K562 (cell line): Measurements from ENCODE around the gene SYNJ2. TPM values are rescaled to one million over a fixed set of nuclear protein-coding genes. Genes with fewer than 3 reads are reported as not detected.
A peak's percentile ranks its signal among the peaks of the same experiment; 100 is the strongest.

Experiments used
- ARNT ChIP-seq, 2 experiments: fragments of 450-650 bp; IDR thresholded peaks; 2 replicates each; pipeline ENCODE4 v1.6.1; 2016; ENCODE audit warnings: mild to moderate bottlenecking in 1 of 2
- BACH1 ChIP-seq: fragments of 200-800 bp; sonication (Bioruptor generic); IDR thresholded peaks from 2 replicates; pipeline ENCODE4 v1.6.1; 2016; ENCODE audit warnings: missing genetic modification characterization, missing compliant biosample characterization
- E2F3 ChIP-seq: fragments of 250-450 bp; sonication (Bioruptor Pico); IDR thresholded peaks from 2 replicates; pipeline ENCODE4 v1.4.0; 2020; ENCODE audit warnings: mild to moderate bottlenecking
- FOXJ2 ChIP-seq: fragments of 200-800 bp; sonication (Bioruptor generic); IDR thresholded peaks from 2 replicates; pipeline ENCODE4 v1.6.1; 2016; ENCODE audit warnings: missing genetic modification characterization, missing compliant biosample characterization
- FOXK1 ChIP-seq: sonication (generic); formaldehyde crosslinking; IDR thresholded peaks from 2 replicates; pipeline ENCODE4 v1.8.0; 2022; ENCODE audit warnings: missing genetic modification reagents, mild to moderate bottlenecking, borderline replicate concordance
- GATA2 ChIP-seq: sonication (generic); formaldehyde crosslinking; IDR thresholded peaks from 2 replicates; pipeline ENCODE4 v1.4.0; 2020; ENCODE audit warnings: mild to moderate bottlenecking, missing genetic modification reagents
- IFI16 ChIP-seq: fragments of 250-450 bp; sonication (Bioruptor Pico); IDR thresholded peaks from 2 replicates; pipeline ENCODE4 v2.1.2; 2022; ENCODE audit warnings: mild to moderate bottlenecking, inconsistent platforms
- JUNB ChIP-seq: fragments of 450-650 bp; formaldehyde crosslinking; conservative IDR thresholded peaks from 2 replicates; pipeline ENCODE4 v1.4.0; 2020; ENCODE audit warnings: mild to moderate bottlenecking
- NR2C1 ChIP-seq, 2 experiments: fragments of 450-650 bp; IDR thresholded peaks; 2 replicates each; pipeline ENCODE4 v1.6.1; 2017; ENCODE audit warnings: mild to moderate bottlenecking in 2 of 2, antibody characterized with exemption in 1 of 2, inconsistent platforms in 1 of 2, missing compliant biosample characterization in 1 of 2, missing genetic modification characterization in 1 of 2
- RAD21 ChIP-seq, 2 experiments: fragments of 250-450 bp in 1 of 2; fragments of 450-650 bp in 1 of 2; sonication (Bioruptor Pico) in 1 of 2; formaldehyde crosslinking in 1 of 2; IDR thresholded peaks in 1 of 2; conservative IDR thresholded peaks in 1 of 2; 2 replicates each; pipeline versions ENCODE4 v1.4.0 to v1.8.0; 2020 to 2022; ENCODE audit warnings: mild to moderate bottlenecking in 2 of 2, moderate library complexity in 1 of 2
- ZKSCAN8 ChIP-seq: fragments of 200-800 bp; sonication (Bioruptor generic); IDR thresholded peaks from 2 replicates; pipeline ENCODE4 v1.6.1; 2016; ENCODE audit warnings: missing genetic modification characterization, missing compliant biosample characterization
- ZNF212 ChIP-seq: fragments of 450-650 bp; formaldehyde crosslinking; IDR thresholded peaks from 2 replicates; pipeline ENCODE4 v1.4.0; 2020; ENCODE audit warnings: mild to moderate bottlenecking
- ZNF41 ChIP-seq: fragments of 250-450 bp; sonication (Bioruptor Pico); conservative IDR thresholded peaks from 2 replicates; pipeline ENCODE4 v1.4.0; 2020; ENCODE audit warnings: mild to moderate bottlenecking
- ZSCAN29 ChIP-seq: fragments of 450-650 bp; IDR thresholded peaks from 2 replicates; pipeline ENCODE4 v1.6.1; 2017
- polyA plus RNA-seq, 8 experiments: library from polyadenylated mRNA; depleted of rRNA in 4 of 8; stranded (reverse) in 5 of 8; unstranded in 3 of 8; fragments of >200 nt; fragmentation: Nextera tagmentation in 2 of 8; fragmentation: Illumina TruSeq in 1 of 8; extraction: Ambion mirVana in 2 of 8; extraction: Trizol in 1 of 8; gene quantifications; 2 replicates each; pipeline versions ENCODE4 v1.2.1 to v1.2.3, GENCODE V29; 2011 to 2014; ENCODE audit warnings: inconsistent platforms in 1 of 8, missing spikeins in 1 of 8
- total RNA-seq, 7 experiments: library from RNA; depleted of rRNA in 6 of 7; stranded (reverse); fragments of >200 nt in 6 of 7; fragmentation: Illumina TruSeq in 2 of 7; extraction: Trizol in 2 of 7; gene quantifications; 2 replicates each; pipeline versions ENCODE4 v1.2.1 to v1.2.3, GENCODE V29; 2011 to 2021; ENCODE audit warnings: low replicate concordance in 1 of 7
- TF ChIP-seq, protein P1 (sequence below): fragments of 450-650 bp; IDR thresholded peaks from 2 replicates; pipeline ENCODE4 v1.6.1; 2016
- TF ChIP-seq, protein P2 (sequence below): sonication (generic); formaldehyde crosslinking; IDR thresholded peaks from 2 replicates; pipeline ENCODE4 v1.8.0; 2022; ENCODE audit warnings: missing genetic modification reagents, mild to moderate bottlenecking, borderline replicate concordance
- TF ChIP-seq, protein P3 (sequence below): fragments of 150-350 bp; IDR thresholded peaks from 2 replicates; pipeline ENCODE4 v1.6.1; 2014; ENCODE audit warnings: low read depth, mild to moderate bottlenecking, low read length, borderline replicate concordance
- TF ChIP-seq, protein P4 (sequence below): fragments of 450-650 bp; formaldehyde crosslinking; IDR thresholded peaks from 2 replicates; pipeline ENCODE4 v1.4.0; 2020; ENCODE audit warnings: mild to moderate bottlenecking, moderate library complexity

SYNJ2 gene
- total and polyA plus RNA-seq, 9 of the 15 experiments (the other 6 are each of a cell fraction or from before 2014, with no cell fraction given), result 3.0 to 27.7 (median 17.8) TPM

DNA sequence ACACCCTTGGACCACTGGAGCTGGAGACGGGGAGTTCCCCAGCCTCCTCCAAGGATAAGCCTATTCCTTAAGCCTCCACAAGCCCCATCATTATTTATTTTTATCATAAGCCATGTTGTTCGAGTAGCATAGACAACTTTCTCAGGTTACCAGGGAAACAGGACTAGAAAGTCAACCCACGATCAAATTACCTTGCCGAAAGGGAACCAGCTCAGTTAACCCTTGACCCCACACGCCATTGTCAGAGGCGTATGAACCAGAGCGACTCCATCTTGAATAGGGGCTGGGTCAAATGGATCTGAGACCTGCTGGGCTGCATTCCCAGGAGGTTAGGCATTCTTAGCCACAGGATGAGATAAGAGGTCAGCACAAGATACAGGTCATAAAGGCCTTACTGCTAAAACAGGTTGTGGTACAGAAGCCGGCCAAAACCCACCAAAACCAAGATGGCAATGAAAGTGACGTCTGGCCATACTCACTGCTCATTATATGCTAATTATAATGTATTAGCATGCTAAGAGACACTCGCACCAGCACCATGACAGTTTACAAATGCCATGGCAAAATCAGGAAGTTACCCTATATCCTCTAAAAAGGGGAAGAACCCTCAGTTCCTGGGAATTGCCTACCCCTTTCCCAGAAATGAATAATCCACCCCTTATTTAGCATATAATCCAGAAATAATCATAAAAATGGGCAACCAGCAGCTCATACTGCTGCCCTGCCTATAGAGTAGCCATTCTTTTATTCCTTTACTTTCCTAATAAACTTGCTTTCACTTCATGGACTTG is 22.4 kb downstream of the SYNJ2 start (continued):
- TF ChIP-seq GATA2 (CRISPR knock-in tag), result no peak
- TF ChIP-seq, protein P1, sequence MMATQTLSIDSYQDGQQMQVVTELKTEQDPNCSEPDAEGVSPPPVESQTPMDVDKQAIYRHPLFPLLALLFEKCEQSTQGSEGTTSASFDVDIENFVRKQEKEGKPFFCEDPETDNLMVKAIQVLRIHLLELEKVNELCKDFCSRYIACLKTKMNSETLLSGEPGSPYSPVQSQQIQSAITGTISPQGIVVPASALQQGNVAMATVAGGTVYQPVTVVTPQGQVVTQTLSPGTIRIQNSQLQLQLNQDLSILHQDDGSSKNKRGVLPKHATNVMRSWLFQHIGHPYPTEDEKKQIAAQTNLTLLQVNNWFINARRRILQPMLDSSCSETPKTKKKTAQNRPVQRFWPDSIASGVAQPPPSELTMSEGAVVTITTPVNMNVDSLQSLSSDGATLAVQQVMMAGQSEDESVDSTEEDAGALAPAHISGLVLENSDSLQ, result no peak
- TF ChIP-seq BACH1 (tag), result peak; percentile 98
- peak; percentile 98 for TF ChIP-seq ZNF41 (CRISPR knock-in tag)
- TF ChIP-seq IFI16 (CRISPR knock-in tag), result peak; percentile 94
- peak; percentile 79; the same call in 1 of the 2 replicates for TF ChIP-seq JUNB (CRISPR knock-in tag)
- no peak for TF ChIP-seq FOXJ2 (tag)
- TF ChIP-seq NR2C1 (IDR thresholded peaks at IDR 0.05), result peak; percentile 84
- TF ChIP-seq NR2C1 (tag; IDR thresholded peaks at IDR 0.05), result peak; percentile 98
- TF ChIP-seq FOXK1 (CRISPR knock-in tag), result no peak
- peak; percentile 96 for TF ChIP-seq ZKSCAN8 (CRISPR knock-in tag)
- TF ChIP-seq E2F3 (CRISPR knock-in tag), result peak; percentile 98
- no peak for TF ChIP-seq ARNT (IDR thresholded peaks at IDR 0.05)
- TF ChIP-seq, protein P2, sequence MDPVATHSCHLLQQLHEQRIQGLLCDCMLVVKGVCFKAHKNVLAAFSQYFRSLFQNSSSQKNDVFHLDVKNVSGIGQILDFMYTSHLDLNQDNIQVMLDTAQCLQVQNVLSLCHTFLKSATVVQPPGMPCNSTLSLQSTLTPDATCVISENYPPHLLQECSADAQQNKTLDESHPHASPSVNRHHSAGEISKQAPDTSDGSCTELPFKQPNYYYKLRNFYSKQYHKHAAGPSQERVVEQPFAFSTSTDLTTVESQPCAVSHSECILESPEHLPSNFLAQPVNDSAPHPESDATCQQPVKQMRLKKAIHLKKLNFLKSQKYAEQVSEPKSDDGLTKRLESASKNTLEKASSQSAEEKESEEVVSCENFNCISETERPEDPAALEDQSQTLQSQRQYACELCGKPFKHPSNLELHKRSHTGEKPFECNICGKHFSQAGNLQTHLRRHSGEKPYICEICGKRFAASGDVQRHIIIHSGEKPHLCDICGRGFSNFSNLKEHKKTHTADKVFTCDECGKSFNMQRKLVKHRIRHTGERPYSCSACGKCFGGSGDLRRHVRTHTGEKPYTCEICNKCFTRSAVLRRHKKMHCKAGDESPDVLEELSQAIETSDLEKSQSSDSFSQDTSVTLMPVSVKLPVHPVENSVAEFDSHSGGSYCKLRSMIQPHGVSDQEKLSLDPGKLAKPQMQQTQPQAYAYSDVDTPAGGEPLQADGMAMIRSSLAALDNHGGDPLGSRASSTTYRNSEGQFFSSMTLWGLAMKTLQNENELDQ (CRISPR knock-in tag), result no peak
- peak in 1 of 2 experiments; percentile 36; a peak in 1 of 4 replicates for TF ChIP-seq RAD21 (CRISPR knock-in tag; conservative IDR thresholded peaks at IDR 0.05 in 1 of 2, IDR thresholded peaks at IDR 0.05 in 1 of 2)
- TF ChIP-seq ZSCAN29, result no peak
- TF ChIP-seq, protein P3, sequence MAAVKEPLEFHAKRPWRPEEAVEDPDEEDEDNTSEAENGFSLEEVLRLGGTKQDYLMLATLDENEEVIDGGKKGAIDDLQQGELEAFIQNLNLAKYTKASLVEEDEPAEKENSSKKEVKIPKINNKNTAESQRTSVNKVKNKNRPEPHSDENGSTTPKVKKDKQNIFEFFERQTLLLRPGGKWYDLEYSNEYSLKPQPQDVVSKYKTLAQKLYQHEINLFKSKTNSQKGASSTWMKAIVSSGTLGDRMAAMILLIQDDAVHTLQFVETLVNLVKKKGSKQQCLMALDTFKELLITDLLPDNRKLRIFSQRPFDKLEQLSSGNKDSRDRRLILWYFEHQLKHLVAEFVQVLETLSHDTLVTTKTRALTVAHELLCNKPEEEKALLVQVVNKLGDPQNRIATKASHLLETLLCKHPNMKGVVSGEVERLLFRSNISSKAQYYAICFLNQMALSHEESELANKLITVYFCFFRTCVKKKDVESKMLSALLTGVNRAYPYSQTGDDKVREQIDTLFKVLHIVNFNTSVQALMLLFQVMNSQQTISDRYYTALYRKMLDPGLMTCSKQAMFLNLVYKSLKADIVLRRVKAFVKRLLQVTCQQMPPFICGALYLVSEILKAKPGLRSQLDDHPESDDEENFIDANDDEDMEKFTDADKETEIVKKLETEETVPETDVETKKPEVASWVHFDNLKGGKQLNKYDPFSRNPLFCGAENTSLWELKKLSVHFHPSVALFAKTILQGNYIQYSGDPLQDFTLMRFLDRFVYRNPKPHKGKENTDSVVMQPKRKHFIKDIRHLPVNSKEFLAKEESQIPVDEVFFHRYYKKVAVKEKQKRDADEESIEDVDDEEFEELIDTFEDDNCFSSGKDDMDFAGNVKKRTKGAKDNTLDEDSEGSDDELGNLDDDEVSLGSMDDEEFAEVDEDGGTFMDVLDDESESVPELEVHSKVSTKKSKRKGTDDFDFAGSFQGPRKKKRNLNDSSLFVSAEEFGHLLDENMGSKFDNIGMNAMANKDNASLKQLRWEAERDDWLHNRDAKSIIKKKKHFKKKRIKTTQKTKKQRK, result no peak
- TF ChIP-seq, protein P4, sequence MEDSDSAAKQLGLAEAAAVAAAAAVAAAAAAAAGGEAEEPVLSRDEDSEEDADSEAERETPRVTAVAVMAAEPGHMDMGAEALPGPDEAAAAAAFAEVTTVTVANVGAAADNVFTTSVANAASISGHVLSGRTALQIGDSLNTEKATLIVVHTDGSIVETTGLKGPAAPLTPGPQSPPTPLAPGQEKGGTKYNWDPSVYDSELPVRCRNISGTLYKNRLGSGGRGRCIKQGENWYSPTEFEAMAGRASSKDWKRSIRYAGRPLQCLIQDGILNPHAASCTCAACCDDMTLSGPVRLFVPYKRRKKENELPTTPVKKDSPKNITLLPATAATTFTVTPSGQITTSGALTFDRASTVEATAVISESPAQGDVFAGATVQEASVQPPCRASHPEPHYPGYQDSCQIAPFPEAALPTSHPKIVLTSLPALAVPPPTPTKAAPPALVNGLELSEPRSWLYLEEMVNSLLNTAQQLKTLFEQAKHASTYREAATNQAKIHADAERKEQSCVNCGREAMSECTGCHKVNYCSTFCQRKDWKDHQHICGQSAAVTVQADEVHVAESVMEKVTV (CRISPR knock-in tag), result peak; percentile 79
- TF ChIP-seq ZNF212 (CRISPR knock-in tag), result peak; percentile 98
